GM12872 (cell line): ENCODE data around the gene GHSR.
A peak's percentile ranks its signal among the peaks of the same experiment; 100 is the strongest.

Experiments
- CTCF ChIP-seq: IDR thresholded peaks from 3 replicates; pipeline ENCODE4 v1.5.1; 2011; ENCODE audit warnings: low read depth, mild to moderate bottlenecking, low read length, moderate library complexity; ENCODE audit not compliant: insufficient read depth

The GHSR gene

GRCh38 chr3:172447611-172448579 lies at the start of gene GHSR:
Gene GHSR (minus strand): TSS chr3:172448456. CDS start chr3:172448413, 43 bp downstream.
- no peak for TF ChIP-seq CTCF

- peak; percentile 74 for TF ChIP-seq CTCF
These were observed 42.0 kb upstream of the GHSR start for GRCh38 chr3:172490198-172490669.

- no peak for TF ChIP-seq CTCF
These were observed 29.9 kb upstream of the GHSR start for GRCh38 chr3:172478116-172478515.

- no peak for TF ChIP-seq CTCF
These were observed 28.1 kb upstream of the GHSR start for GRCh38 chr3:172476347-172476746.

GRCh38 chr3:172475703-172476102 lies 27.4 kb upstream of the GHSR start:
- no peak for TF ChIP-seq CTCF

GRCh38 chr3:172471903-172472302 lies 23.6 kb upstream of the GHSR start:
- TF ChIP-seq CTCF, result no peak

- no peak for TF ChIP-seq CTCF
These were observed 22.3 kb upstream of the GHSR start for GRCh38 chr3:172470588-172470987.
